ENCODE data around the gene ZPLD1. TPM values are rescaled to one million over a fixed set of nuclear protein-coding genes. Genes with fewer than 3 reads are reported as not detected.

ZPLD1 gene
- total RNA-seq, 2 experiments from 2014 or later: not detected

- no peaks in the 10 kb centered on the region for H3K36me3 Mint-ChIP-seq (ENCODE audit: low read depth)
- no peak overlapping the region for H3K27ac Mint-ChIP-seq
- H3K4me1 Mint-ChIP-seq (ENCODE audit: low read depth): no peaks in the 10 kb centered on the region
- no peak overlapping the region for H3K27ac ChIP-seq (ENCODE audit: low read depth in 1 of 2, low read length in 2 of 2)
- H3K27me3 ChIP-seq (ENCODE audit: control insufficient read depth in 1 of 2, insufficient read depth in 2 of 2, low read length in 2 of 2): peaks cover 0 to 4% of the 10 kb centered on the region in 2 experiments
- H3K4me1 ChIP-seq (ENCODE audit: insufficient read depth, low read length): no peaks in the 10 kb centered on the region
- ATAC-seq (ENCODE audit: poor library complexity) (no peak), DNase-seq (no peak)
- H3K27me3 Mint-ChIP-seq: peaks cover 26% of the 10 kb centered on the region
- no peak for TF ChIP-seq CTCF (IDR thresholded peaks at IDR 0.05)
- no peak overlapping the region for H3K4me3 Mint-ChIP-seq
- POLR2A ChIA-PET: no interaction called here
- CTCF ChIA-PET: no interaction called here
- no peaks in the 10 kb centered on the region for H3K36me3 ChIP-seq (ENCODE audit: insufficient read depth, low read length)
- no peaks in the 10 kb centered on the region for H3K9me3 ChIP-seq (ENCODE audit: control insufficient read depth in 1 of 2, insufficient read depth in 1 of 2, low read length in 2 of 2)
- no peaks in the 10 kb centered on the region for H3K9me3 Mint-ChIP-seq
- no peak overlapping the region for H3K4me3 ChIP-seq (ENCODE audit: low read length)
- intact Hi-C loops (cut with DNase I, micrococcal nuclease): no loop called here
These were observed 36.1 kb upstream of the ZPLD1 start for GRCh38 chr3:102398666-102399065.

- Mint-ChIP-seq H3K4me1 (ENCODE audit: low read depth) (no peaks in the 10 kb centered on the region), H3K4me3 (no peak overlapping the region), H3K27ac (no peak overlapping the region), H3K9me3 (no peaks in the 10 kb centered on the region), H3K27me3 (peaks cover 26% of the 10 kb centered on the region), H3K36me3 (ENCODE audit: low read depth) (no peaks in the 10 kb centered on the region)
- peaks cover 0 to 4% of the 10 kb centered on the region in 2 experiments for H3K27me3 ChIP-seq (ENCODE audit: control insufficient read depth in 1 of 2, insufficient read depth in 2 of 2, low read length in 2 of 2)
- H3K27ac ChIP-seq (ENCODE audit: low read depth in 1 of 2, low read length in 2 of 2): no peak overlapping the region
- no peak overlapping the region for H3K4me3 ChIP-seq (ENCODE audit: low read length)
- H3K36me3 ChIP-seq (ENCODE audit: insufficient read depth, low read length): no peaks in the 10 kb centered on the region
- no peaks in the 10 kb centered on the region for H3K4me1 ChIP-seq (ENCODE audit: insufficient read depth, low read length)
- H3K9me3 ChIP-seq (ENCODE audit: control insufficient read depth in 1 of 2, insufficient read depth in 1 of 2, low read length in 2 of 2): no peaks in the 10 kb centered on the region
- no peak for TF ChIP-seq CTCF (IDR thresholded peaks at IDR 0.05)
- ATAC-seq (ENCODE audit: poor library complexity) (no peak), DNase-seq (no peak)
- ChIA-PET POLR2A (no interaction called here), CTCF (no interaction called here)
- intact Hi-C loops (cut with DNase I, micrococcal nuclease): no loop called here
These were observed 34.7 kb upstream of the ZPLD1 start for GRCh38 chr3:102400142-102400541.

GRCh38 chr3:102400766-102401165 is 34.0 kb upstream of the ZPLD1 start:
- POLR2A ChIA-PET: no interaction called here
- H3K9me3 ChIP-seq (ENCODE audit: control insufficient read depth in 1 of 2, insufficient read depth in 1 of 2, low read length in 2 of 2): no peaks in the 10 kb centered on the region
- H3K27ac Mint-ChIP-seq: no peak overlapping the region
- H3K9me3 Mint-ChIP-seq: no peaks in the 10 kb centered on the region
- no peak overlapping the region for H3K4me3 Mint-ChIP-seq
- ATAC-seq (ENCODE audit: poor library complexity) (no peak), DNase-seq (no peak)
- no peaks in the 10 kb centered on the region for H3K4me1 ChIP-seq (ENCODE audit: insufficient read depth, low read length)
- H3K36me3 ChIP-seq (ENCODE audit: insufficient read depth, low read length): no peaks in the 10 kb centered on the region
- CTCF ChIA-PET: no interaction called here
- no peak overlapping the region for H3K27ac ChIP-seq (ENCODE audit: low read depth in 1 of 2, low read length in 2 of 2)
- H3K36me3 Mint-ChIP-seq (ENCODE audit: low read depth): no peaks in the 10 kb centered on the region
- intact Hi-C loops (cut with DNase I, micrococcal nuclease): no loop called here
- H3K4me1 Mint-ChIP-seq (ENCODE audit: low read depth): no peaks in the 10 kb centered on the region
- no peak overlapping the region for H3K4me3 ChIP-seq (ENCODE audit: low read length)
- H3K27me3 ChIP-seq (ENCODE audit: control insufficient read depth in 1 of 2, insufficient read depth in 2 of 2, low read length in 2 of 2): peaks cover 0 to 4% of the 10 kb centered on the region in 2 experiments
- peaks cover 26% of the 10 kb centered on the region for H3K27me3 Mint-ChIP-seq
- TF ChIP-seq CTCF (IDR thresholded peaks at IDR 0.05): no peak

Measured in CD4-positive, alpha-beta T cell (primary cell).